ENCODE results near the gene SPEF1. TPM values are rescaled to one million over a fixed set of nuclear protein-coding genes. Genes with fewer than 3 reads are reported as not detected.

The SPEF1 gene
- total RNA-seq, 1 experiment from 2014 or later: 0.24 TPM

- H2BK15ac ChIP-seq (ENCODE audit: low read depth, low read length): no peak overlapping the region
- no peak overlapping the region for H3T11ph ChIP-seq (ENCODE audit: low read length)
- peaks cover 13% of the 10 kb centered on the region for H3K27me3 ChIP-seq (ENCODE audit: insufficient read depth, low read length)
- DNase-seq: no peak
- no peaks in the 10 kb centered on the region for H4K20me1 ChIP-seq (ENCODE audit: control insufficient read depth, insufficient read depth, insufficient read length)
- no peak overlapping the region for H3K9ac ChIP-seq (ENCODE audit: extremely low read depth, insufficient read length, low read length)
- no peak overlapping the region for H2AK5ac ChIP-seq (ENCODE audit: insufficient read length, low read length)
- H2BK20ac ChIP-seq (ENCODE audit: low read depth, low read length, poor library complexity, severe bottlenecking): no peak overlapping the region
- no peak overlapping the region for H3K14ac ChIP-seq (ENCODE audit: insufficient read depth, low read length)
- no peak overlapping the region for H3K18ac ChIP-seq (ENCODE audit: insufficient read length, low read depth, low read length)
- WGBS (ENCODE audit: extremely low coverage, insufficient read length, low lambda C conversion rate): no CpG with 5 or more reads among the region's 13 CpGs
- H4K91ac ChIP-seq (ENCODE audit: insufficient read length, low read depth, low read length): no peak overlapping the region
- H2BK12ac ChIP-seq (ENCODE audit: insufficient read length, low read depth, low read length): no peak overlapping the region
- no peak overlapping the region for H2BK120ac ChIP-seq (ENCODE audit: low read depth, low read length, poor library complexity, severe bottlenecking)
- Mint-ChIP-seq H3K4me3 (peak overlapping the region; percentile 49 to 73), H3K27ac (no peak overlapping the region), H3K27me3 (ENCODE audit: low read depth) (peaks cover 42% of the 10 kb centered on the region), H3K36me3 (ENCODE audit: insufficient read depth in 1 of 3, low read depth in 3 of 3) (peaks cover 8 to 23% (median 17%) of the 10 kb centered on the region in 3 experiments; a peak in 6 of 7 replicates), H3K4me1 (peaks cover 7 to 14% of the 10 kb centered on the region in 2 experiments; a peak in 3 of 4 replicates), H3K9me3 (no peaks in the 10 kb centered on the region)
- H4K5ac ChIP-seq (ENCODE audit: insufficient read length, low read depth, low read length): no peak overlapping the region
- no peak for TF ChIP-seq CTCF (conservative IDR thresholded peaks at IDR 0.05)
- H3K27ac ChIP-seq (ENCODE audit: insufficient read length, low read depth, low read length): no peak overlapping the region
- H4K8ac ChIP-seq (replicated peaks; ENCODE audit: insufficient read length, low read depth, low read length): no peak overlapping the region
- no peak overlapping the region for H2BK5ac ChIP-seq (ENCODE audit: insufficient read length, low read length)
- H3K23ac ChIP-seq (ENCODE audit: insufficient read length, low read depth, low read length): no peak overlapping the region
- no peaks in the 10 kb centered on the region for H3K79me2 ChIP-seq (ENCODE audit: insufficient read depth, low read length)
- H2AFZ ChIP-seq (ENCODE audit: low read length): no peak overlapping the region
- H3K4me2 ChIP-seq (ENCODE audit: insufficient read depth, insufficient read length, low read length): peak overlapping the region; percentile 50
- H3K4me1 ChIP-seq (ENCODE audit: insufficient read depth, low read length): peaks cover 2% of the 10 kb centered on the region; the same call in 1 of the 2 replicates
- H3K23me2 ChIP-seq (ENCODE audit: insufficient read length, low read depth, low read length, poor library complexity, severe bottlenecking): peaks cover 19% of the 10 kb centered on the region
- H3K56ac ChIP-seq (ENCODE audit: insufficient read length, low read depth, low read length): no peak overlapping the region
- no peaks in the 10 kb centered on the region for H3K9me3 ChIP-seq (ENCODE audit: control insufficient read depth, low read depth, low read length)
- no peaks in the 10 kb centered on the region for H3K79me1 ChIP-seq (ENCODE audit: insufficient read depth, low read depth, low read length, poor library complexity, severe bottlenecking)
- H3K4ac ChIP-seq (ENCODE audit: low read depth, low read length): no peak overlapping the region
Measured at GRCh38 chr20:3752386-3752759, 28.9 kb downstream of the SPEF1 start.

Measured in H9 (cell line).